RWPE2 (cell line): ENCODE measurements around the gene LIPM.
A peak's percentile ranks its signal among the peaks of the same experiment; 100 is the strongest.

Experiments used
- ATAC-seq: fragments of 200-7000 bp; cut with Tn5 transposase; 3 replicates; pipeline ENCODE4 v1.9.1; 2021; ENCODE audit warnings: low read depth
- DNase-seq: peaks from one replicate; pipeline ENCODE4 v3.0.0-alpha.2; 2020; ENCODE audit warnings: low spot score
- H3K27ac ChIP-seq: fragments of 450-650 bp; 2 replicates; pipeline ENCODE4 v1.5.1; 2017; ENCODE audit warnings: mild to moderate bottlenecking; ENCODE audit not compliant: poor library complexity, severe bottlenecking
- H3K27me3 ChIP-seq: fragments of 250-450 bp; sonication (Bioruptor Pico); 2 replicates; pipeline ENCODE4 v1.5.1; 2021; ENCODE audit warnings: mild to moderate bottlenecking, moderate library complexity; ENCODE audit not compliant: insufficient read depth, poor library complexity, severe bottlenecking
- H3K36me3 ChIP-seq: fragments of 250-450 bp; sonication (Bioruptor Pico); 2 replicates; pipeline ENCODE4 v1.5.1; 2020; ENCODE audit warnings: low read depth, mild to moderate bottlenecking, moderate library complexity
- H3K4me1 ChIP-seq: fragments of 250-450 bp; sonication (Bioruptor Pico); 2 replicates; pipeline ENCODE4 v1.5.1; 2021; ENCODE audit warnings: mild to moderate bottlenecking, moderate library complexity; ENCODE audit not compliant: insufficient read depth, poor library complexity, severe bottlenecking
- H3K4me3 ChIP-seq: fragments of 250-450 bp; sonication (Bioruptor Pico); 2 replicates; pipeline ENCODE4 v1.5.1; 2021; ENCODE audit warnings: mild to moderate bottlenecking, moderate library complexity; ENCODE audit not compliant: severe bottlenecking
- H3K9me3 ChIP-seq: fragments of 250-450 bp; sonication (Bioruptor Pico); 2 replicates; pipeline ENCODE4 v1.5.1; 2021; ENCODE audit warnings: mild to moderate bottlenecking, moderate library complexity; ENCODE audit not compliant: severe bottlenecking
- TF ChIP-seq, protein P1 (sequence below): fragments of 450-650 bp; IDR thresholded peaks from one replicate; pipeline ENCODE4 v1.5.1; 2017; ENCODE audit warnings: mild to moderate bottlenecking, moderate library complexity; ENCODE audit not compliant: poor library complexity, severe bottlenecking

LIPM gene

DNA sequence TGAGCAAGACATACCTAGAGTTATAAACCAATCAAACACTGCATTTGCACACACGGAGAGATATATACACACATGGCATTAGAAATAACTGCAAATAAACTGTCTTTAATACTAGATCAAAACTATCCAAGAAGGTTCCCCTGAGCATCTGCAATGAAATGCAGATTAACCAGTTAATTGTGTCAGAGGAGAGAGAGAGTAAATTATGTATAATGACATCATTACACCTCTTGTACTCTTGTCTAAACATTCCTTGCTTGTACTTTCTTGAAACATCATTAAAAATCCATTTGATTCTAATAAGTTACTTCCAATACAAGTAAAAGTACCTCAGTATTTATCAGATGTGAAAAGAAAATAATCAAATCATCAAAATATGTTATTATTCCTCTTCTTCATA, 48.2 kb downstream of the LIPM start:
- Histone ChIP-seq H3K4me3 (no peak overlapping the region), H3K27me3 (no peaks in the 10 kb centered on the region), H3K36me3 (no peaks in the 10 kb centered on the region), H3K9me3 (no peaks in the 10 kb centered on the region), H3K4me1 (peaks cover 40% of the 10 kb centered on the region), H3K27ac (peak overlapping the region; percentile 60)
- TF ChIP-seq, protein P1, sequence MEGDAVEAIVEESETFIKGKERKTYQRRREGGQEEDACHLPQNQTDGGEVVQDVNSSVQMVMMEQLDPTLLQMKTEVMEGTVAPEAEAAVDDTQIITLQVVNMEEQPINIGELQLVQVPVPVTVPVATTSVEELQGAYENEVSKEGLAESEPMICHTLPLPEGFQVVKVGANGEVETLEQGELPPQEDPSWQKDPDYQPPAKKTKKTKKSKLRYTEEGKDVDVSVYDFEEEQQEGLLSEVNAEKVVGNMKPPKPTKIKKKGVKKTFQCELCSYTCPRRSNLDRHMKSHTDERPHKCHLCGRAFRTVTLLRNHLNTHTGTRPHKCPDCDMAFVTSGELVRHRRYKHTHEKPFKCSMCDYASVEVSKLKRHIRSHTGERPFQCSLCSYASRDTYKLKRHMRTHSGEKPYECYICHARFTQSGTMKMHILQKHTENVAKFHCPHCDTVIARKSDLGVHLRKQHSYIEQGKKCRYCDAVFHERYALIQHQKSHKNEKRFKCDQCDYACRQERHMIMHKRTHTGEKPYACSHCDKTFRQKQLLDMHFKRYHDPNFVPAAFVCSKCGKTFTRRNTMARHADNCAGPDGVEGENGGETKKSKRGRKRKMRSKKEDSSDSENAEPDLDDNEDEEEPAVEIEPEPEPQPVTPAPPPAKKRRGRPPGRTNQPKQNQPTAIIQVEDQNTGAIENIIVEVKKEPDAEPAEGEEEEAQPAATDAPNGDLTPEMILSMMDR: no peak
- no peak for ATAC-seq
- no peak for DNase-seq

DNA sequence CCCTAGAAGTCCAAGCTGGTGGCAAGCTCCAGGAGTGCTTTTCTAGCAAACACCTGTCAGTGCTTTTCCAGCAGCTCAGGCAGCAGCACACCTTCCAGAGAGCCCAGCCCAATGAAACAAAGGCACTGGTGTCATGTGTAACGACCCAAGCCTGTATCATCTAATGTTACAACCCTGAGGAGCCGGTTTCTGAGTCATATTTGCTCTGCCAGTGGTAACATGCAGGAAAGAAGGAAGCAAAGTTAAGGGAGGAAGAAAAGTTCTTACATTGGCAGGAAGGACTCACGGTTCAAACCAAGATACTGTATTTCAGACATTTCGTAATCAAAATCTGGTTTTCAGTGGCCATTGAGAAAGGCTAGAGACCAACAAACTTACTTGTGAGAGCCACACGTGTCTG, 49.2 kb downstream of the LIPM start, which contains the start of gene ANKRD22:
TSS of gene ANKRD22 (minus strand) at position 139 of the 400 bp plus-strand sequence. CDS start 237 bp downstream, outside the sequence.
- Histone ChIP-seq H3K4me3 (no peak within 1 kb of the TSS), H3K36me3 (no peaks in the 10 kb centered on the region), H3K4me1 (peaks cover 40% of the 10 kb centered on the region), H3K9me3 (no peaks in the 10 kb centered on the region), H3K27ac (peak within 1 kb of the TSS; percentile 60), H3K27me3 (no peaks in the 10 kb centered on the region)
- DNase-seq (peak; percentile 81), ATAC-seq (peak; percentile 98)
- TF ChIP-seq, protein P1: no peak

DNA sequence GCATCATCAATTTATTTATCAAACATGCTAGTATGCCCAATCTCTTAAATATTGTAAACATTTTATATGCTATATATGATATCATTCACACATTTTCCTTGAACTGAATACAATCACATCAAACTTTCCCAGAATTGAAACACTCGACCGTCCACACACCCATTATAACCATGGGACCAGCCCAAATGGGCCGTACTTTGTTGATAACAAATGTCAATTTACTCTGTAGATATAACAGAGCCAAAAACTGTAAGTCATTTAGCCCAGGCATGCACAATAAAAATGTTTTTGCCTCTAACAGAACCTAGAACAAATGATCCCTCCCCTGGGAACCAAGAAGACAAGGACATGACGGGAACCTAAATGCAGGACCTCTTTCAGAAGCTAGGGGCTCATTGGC, 49.8 kb downstream of the LIPM start:
- H3K4me3 ChIP-seq: no peak overlapping the region
- TF ChIP-seq, protein P1: no peak
- DNase-seq (no peak), ATAC-seq (no peak)
- no peaks in the 10 kb centered on the region for H3K36me3 ChIP-seq
- peak overlapping the region; percentile 60 for H3K27ac ChIP-seq
- no peaks in the 10 kb centered on the region for H3K9me3 ChIP-seq
- H3K4me1 ChIP-seq: peaks cover 40% of the 10 kb centered on the region
- H3K27me3 ChIP-seq: no peaks in the 10 kb centered on the region

DNA sequence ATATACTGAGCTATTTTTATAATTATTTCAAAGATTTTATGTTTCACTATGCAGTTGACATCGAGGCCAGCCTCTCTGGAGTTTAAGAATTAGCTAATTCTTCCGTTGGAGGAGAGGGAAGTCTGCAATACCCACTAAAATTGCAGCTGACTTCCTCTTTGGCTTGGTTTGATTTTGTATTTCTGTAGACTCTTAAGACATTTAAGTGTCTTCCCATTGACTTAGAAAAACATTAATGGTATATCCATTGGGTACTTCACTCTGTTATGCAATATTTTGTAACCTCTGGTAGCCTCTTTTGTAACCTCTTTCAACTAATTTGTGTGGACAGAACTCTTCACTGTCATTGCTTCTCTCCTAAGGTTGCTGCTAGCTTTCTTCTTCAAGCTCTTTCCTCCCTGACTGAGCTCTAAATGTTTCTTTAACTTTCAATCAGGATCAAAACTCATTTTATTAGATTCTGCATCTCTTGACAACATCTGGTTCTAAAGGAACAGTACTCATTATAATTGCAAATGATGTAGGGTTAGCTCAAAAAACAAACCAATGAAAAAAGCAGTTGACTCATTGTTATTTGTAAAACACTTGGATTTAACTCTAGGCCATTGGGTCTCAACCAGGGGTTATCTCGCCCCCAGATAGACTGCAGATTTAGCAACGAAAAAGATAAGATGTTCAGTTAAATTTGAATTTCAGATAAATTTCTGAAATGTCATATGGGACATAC, 50.8 kb downstream of the LIPM start:
- TF ChIP-seq, protein P1: no peak
- no peaks in the 10 kb centered on the region for H3K27me3 ChIP-seq
- peak overlapping the region; percentile 60 for H3K27ac ChIP-seq
- no peak for DNase-seq
- ATAC-seq: no peak
- peaks cover 38% of the 10 kb centered on the region for H3K4me1 ChIP-seq
- no peaks in the 10 kb centered on the region for H3K36me3 ChIP-seq
- H3K9me3 ChIP-seq: no peaks in the 10 kb centered on the region
- no peak overlapping the region for H3K4me3 ChIP-seq

DNA sequence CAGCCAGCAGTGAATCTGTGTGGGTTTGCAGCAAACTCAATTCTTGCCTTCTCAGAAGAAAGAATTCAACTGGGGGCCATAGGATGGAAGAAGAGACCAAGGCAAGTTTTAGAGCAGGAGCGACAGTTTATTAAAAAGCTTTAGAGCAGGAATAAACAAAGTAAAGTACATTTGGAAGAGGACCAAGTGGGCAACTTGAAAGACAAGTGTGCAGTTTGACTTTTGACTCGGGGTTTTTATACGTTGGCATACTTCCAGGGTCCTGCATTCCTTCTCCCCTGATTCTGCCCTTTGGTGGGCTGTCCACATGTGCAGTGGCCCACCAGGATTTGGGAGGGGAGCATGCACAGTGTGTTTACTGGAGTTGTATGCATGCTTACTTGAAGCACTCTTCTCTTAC, 52.2 kb downstream of the LIPM start:
- Histone ChIP-seq H3K36me3 (no peaks in the 10 kb centered on the region), H3K4me3 (no peak overlapping the region), H3K9me3 (no peaks in the 10 kb centered on the region), H3K27ac (no peak overlapping the region), H3K27me3 (no peaks in the 10 kb centered on the region), H3K4me1 (peaks cover 30% of the 10 kb centered on the region)
- ATAC-seq: no peak
- DNase-seq: no peak
- TF ChIP-seq, protein P1: no peak
